Bronchial epithelial cell (primary cell): ENCODE results near the gene POR. TPM values are rescaled to one million over a fixed set of nuclear protein-coding genes. Genes with fewer than 3 reads are reported as not detected.

Experiments
- DNase-seq: peaks from one replicate; pipeline ENCODE4 v3.0.0-alpha.2; 2010; ENCODE audit warnings: low read depth
- FAIRE-seq: peaks from 2 replicates; lab custom pipeline; 2011; peaks lifted over from hg19 to GRCh38; lab: Jason Lieb, UNC
- H3K27me3 ChIP-seq: 2 replicates; pipeline ENCODE4 v1.5.1; 2011; ENCODE audit warnings: low read length; ENCODE audit not compliant: control insufficient read depth, insufficient read depth
- H3K36me3 ChIP-seq: 2 replicates; pipeline ENCODE4 v1.5.1; 2011; ENCODE audit warnings: low read length; ENCODE audit not compliant: control insufficient read depth, insufficient read depth
- H3K4me3 ChIP-seq: 2 replicates; pipeline ENCODE4 v1.5.1; 2011; ENCODE audit warnings: mild to moderate bottlenecking, low read depth, low read length, control low read depth
- CTCF ChIP-seq: IDR thresholded peaks from 2 replicates; pipeline ENCODE4 v1.5.1; 2011; ENCODE audit warnings: mild to moderate bottlenecking, moderate library complexity, low read length, control low read depth, inconsistent platforms; ENCODE audit not compliant: insufficient read depth, severe bottlenecking
- total RNA-seq: library from RNA; depleted of rRNA; stranded (reverse); fragments of >200 nt; gene quantifications from 2 replicates; pipeline ENCODE4 v1.2.1, GENCODE V29; 2014

Gene POR
- total RNA-seq, result 75.0 and 179 TPM in 2 replicates

GRCh38 chr7:75914655-75915415, at the start of gene POR:
TSS of gene POR (plus strand) at chr7:75915155. CDS start at chr7:75954002, 38,847 bp downstream.
- peak within 1 kb of the TSS; percentile 99 for H3K4me3 ChIP-seq
- H3K27me3 ChIP-seq, result no peaks in the 10 kb centered on the region
- TF ChIP-seq CTCF, result no peak
- DNase-seq (peak; percentile 73), FAIRE-seq (no peak)
- H3K36me3 ChIP-seq, result no peaks in the 10 kb centered on the region

- DNase-seq, result no peak
Measured at GRCh38 chr7:75866114-75866488, 48.9 kb upstream of the POR start.

GRCh38 chr7:75866489-75867389, 48.2 kb upstream of the POR start:
- no peaks in the 10 kb centered on the region for H3K36me3 ChIP-seq
- TF ChIP-seq CTCF, result peak; percentile 100
- peak; percentile 32 for FAIRE-seq
- peak; percentile 61 for DNase-seq
- no peak overlapping the region for H3K4me3 ChIP-seq
- no peaks in the 10 kb centered on the region for H3K27me3 ChIP-seq

More at GRCh38 chr7:75866114-75866488, 48.9 kb upstream of the POR start:
- no peak overlapping the region for H3K4me3 ChIP-seq
- H3K36me3 ChIP-seq, result no peaks in the 10 kb centered on the region
- no peak for FAIRE-seq
- TF ChIP-seq CTCF, result no peak
- H3K27me3 ChIP-seq, result no peaks in the 10 kb centered on the region

- Histone ChIP-seq H3K36me3 (no peaks in the 10 kb centered on the region), H3K27me3 (no peaks in the 10 kb centered on the region), H3K4me3 (no peak overlapping the region)
- FAIRE-seq (no peak), DNase-seq (no peak)
- TF ChIP-seq CTCF, result no peak
Measured at GRCh38 chr7:75867390-75867717, 47.6 kb upstream of the POR start.

GRCh38 chr7:75868153-75868552, 46.8 kb upstream of the POR start:
- no peak for FAIRE-seq
- no peak for DNase-seq
- H3K27me3 ChIP-seq, result no peaks in the 10 kb centered on the region
- TF ChIP-seq CTCF, result no peak
- H3K4me3 ChIP-seq, result no peak overlapping the region
- no peaks in the 10 kb centered on the region for H3K36me3 ChIP-seq
